ENCODE results near the gene GRAMD1A.
"Not testable (repeated sequence)": the region's sequence is repeated elsewhere in the genome, so short reads cannot be mapped to it uniquely, and the experiment has no call there.

The GRAMD1A gene

GRCh38 chr19:34999498-35000337, at the start of gene GRAMD1A:
Gene GRAMD1A, plus strand, starts transcription at chr19:35000323. Its CDS starts 156 bp downstream, at chr19:35000479.
- DNase-seq = peak; percentile 67

- no peak for DNase-seq
Observed at GRCh38 chr19:34953092-34953491, 47.0 kb upstream of the GRAMD1A start.

- DNase-seq = no peak
Observed at GRCh38 chr19:34957830-34958751, 42.0 kb upstream of the GRAMD1A start.

GRCh38 chr19:34959021-34959420, 41.1 kb upstream of the GRAMD1A start:
- no peak for DNase-seq

GRCh38 chr19:34960103-34960805, 39.9 kb upstream of the GRAMD1A start:
- DNase-seq = no peak

GRCh38 chr19:34960940-34961679, 39.0 kb upstream of the GRAMD1A start:
- no peak for DNase-seq

GRCh38 chr19:34961775-34962686, 38.1 kb upstream of the GRAMD1A start:
- DNase-seq = peak; percentile 6

GRCh38 chr19:34962687-34963572, 37.2 kb upstream of the GRAMD1A start:
- no peak for DNase-seq

- peak; percentile 18 for DNase-seq
Observed at GRCh38 chr19:34963573-34964406, 36.3 kb upstream of the GRAMD1A start, which contains the start of gene ZNF792. Gene ZNF792, minus strand, starts transcription at chr19:34964229. Its CDS starts 567 bp downstream, at chr19:34963662.

GRCh38 chr19:34964598-34964997, 35.5 kb upstream of the GRAMD1A start:
- no peak for DNase-seq

GRCh38 chr19:34965505-34965904, 34.6 kb upstream of the GRAMD1A start:
- DNase-seq = not testable (repeated sequence)

GRCh38 chr19:34967551-34967950, 32.6 kb upstream of the GRAMD1A start:
- no peak for DNase-seq

- no peak for DNase-seq
Observed at GRCh38 chr19:34969721-34970120, 30.4 kb upstream of the GRAMD1A start.

GRCh38 chr19:34970185-34970780, 29.8 kb upstream of the GRAMD1A start:
- not testable (repeated sequence) for DNase-seq

GRCh38 chr19:34972163-34972705, 27.9 kb upstream of the GRAMD1A start:
- DNase-seq = no peak

GRCh38 chr19:34974646-34975045, 25.5 kb upstream of the GRAMD1A start:
- DNase-seq = no peak

GRCh38 chr19:34975056-34975455, 25.1 kb upstream of the GRAMD1A start:
- DNase-seq = no peak

GRCh38 chr19:34976611-34977010, 23.5 kb upstream of the GRAMD1A start:
- no peak for DNase-seq
